ENCODE data around the gene RIMBP2. TPM values are rescaled to one million over a fixed set of nuclear protein-coding genes. Genes with fewer than 3 reads are reported as not detected.

Gene RIMBP2
- total RNA-seq, 2 donors from 2014 or later = 5.6 to 6.0 TPM

DNA sequence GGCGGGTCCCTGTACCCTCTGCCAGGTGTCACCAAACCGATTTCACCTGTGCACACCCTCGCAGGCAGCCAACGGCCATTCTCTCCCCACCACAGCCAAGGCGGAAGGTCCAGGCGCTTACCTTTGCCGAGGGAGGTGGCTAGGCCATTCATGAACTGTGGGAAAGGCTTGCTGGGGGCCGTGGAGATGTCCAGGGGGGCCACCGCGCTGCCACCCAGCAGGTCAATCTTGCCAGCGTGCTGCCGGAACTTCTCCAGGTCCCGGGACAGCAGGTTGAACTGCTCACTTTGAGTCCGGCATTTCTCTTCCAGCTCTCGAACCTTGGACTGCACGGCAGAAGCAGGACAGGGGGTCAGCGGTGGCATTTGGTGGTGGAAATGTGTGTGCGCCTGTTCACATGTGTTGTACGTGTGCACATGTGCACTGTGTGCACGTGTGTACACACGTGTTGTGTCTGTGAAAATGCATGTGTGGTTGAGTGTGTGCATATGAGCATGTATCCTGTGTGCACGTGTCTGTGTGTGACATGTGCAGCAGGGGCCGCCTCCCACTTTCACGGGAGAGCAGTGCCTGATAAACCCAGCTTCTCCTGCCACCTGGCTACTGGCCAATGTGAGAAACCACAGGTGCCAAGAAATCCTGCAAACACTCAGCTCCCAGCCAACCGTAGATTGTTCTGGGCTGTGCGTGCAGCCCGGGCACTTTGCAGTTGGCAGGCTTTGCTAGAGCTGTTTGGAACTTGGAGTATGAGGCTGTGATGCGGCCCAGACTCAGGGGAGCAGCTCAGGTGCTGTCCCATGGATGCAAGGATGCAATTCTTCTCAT, 259.5 kb downstream of the RIMBP2 start:
- intact Hi-C loops (cut with DNase I, micrococcal nuclease) = no loop called here
- no peak for ATAC-seq
- DNase-seq = no peak

DNA sequence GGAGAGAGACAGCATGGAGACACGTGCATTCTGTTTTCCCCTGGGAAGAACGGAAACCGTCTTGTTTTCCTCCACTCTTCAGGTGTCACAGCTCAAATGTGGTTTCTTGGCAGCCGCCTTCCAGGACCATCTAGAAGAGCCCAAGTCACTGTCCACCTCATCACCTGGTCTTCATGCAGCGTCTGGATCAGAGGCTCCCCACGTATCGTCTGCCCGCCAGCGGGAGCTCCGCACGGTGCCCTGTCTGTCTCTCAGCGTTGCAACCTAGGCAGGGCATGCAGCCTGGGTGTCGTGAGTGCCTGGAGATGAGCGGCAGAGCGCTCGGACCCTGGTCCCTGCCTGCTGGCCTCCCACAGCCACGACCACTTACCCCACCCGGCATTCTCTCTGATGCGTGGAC, 260.9 kb downstream of the RIMBP2 start:
- DNase-seq (no peak), ATAC-seq (no peak)
- intact Hi-C loops (cut with DNase I, micrococcal nuclease) = no loop called here

DNA sequence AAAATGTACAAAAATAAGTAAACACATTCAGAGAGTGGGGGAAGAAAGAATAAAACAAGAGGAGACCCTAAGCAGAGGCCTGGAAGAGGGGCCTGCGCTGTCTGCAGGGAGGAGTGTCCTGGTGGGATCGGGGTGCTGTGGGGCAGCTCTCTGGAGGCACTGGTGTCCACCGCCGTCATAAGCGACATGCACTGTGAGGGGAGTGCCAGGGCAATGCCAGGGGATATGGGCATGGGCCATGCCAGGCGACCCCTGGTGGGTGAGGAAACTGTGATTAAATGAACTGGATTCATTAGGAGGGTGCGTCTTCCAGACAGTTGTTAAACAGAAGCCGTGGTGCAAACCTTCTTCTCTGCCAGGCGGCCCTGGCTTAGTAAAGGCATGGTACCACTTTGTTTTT, 261.8 kb downstream of the RIMBP2 start:
- ATAC-seq (no peak), DNase-seq (no peak)

DNA sequence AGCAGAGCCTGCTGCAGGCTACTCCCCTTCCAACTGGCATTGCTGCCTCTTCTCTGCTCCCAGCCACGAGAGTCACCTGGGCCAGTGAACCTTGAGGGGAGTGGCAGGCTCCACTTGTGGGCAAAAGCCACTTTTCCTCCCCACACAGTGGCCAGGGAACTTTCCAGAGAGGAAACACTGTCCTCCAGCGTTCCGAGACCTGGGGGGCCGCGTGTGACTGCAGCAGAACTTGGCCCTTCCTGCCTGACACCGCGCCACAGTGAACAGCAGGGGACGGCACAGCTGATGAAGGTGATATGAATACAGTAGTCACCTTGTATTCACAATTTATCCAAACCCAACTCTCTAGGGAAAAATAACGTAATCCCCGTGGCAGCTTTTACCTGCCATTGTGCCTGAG, 263.6 kb downstream of the RIMBP2 start:
- ATAC-seq (no peak), DNase-seq (no peak)
- intact Hi-C loops (cut with DNase I, micrococcal nuclease) = no loop called here

More for the DNA sequence above, 261.8 kb downstream of the RIMBP2 start:
- intact Hi-C loops (cut with DNase I, micrococcal nuclease) = no loop called here

DNA sequence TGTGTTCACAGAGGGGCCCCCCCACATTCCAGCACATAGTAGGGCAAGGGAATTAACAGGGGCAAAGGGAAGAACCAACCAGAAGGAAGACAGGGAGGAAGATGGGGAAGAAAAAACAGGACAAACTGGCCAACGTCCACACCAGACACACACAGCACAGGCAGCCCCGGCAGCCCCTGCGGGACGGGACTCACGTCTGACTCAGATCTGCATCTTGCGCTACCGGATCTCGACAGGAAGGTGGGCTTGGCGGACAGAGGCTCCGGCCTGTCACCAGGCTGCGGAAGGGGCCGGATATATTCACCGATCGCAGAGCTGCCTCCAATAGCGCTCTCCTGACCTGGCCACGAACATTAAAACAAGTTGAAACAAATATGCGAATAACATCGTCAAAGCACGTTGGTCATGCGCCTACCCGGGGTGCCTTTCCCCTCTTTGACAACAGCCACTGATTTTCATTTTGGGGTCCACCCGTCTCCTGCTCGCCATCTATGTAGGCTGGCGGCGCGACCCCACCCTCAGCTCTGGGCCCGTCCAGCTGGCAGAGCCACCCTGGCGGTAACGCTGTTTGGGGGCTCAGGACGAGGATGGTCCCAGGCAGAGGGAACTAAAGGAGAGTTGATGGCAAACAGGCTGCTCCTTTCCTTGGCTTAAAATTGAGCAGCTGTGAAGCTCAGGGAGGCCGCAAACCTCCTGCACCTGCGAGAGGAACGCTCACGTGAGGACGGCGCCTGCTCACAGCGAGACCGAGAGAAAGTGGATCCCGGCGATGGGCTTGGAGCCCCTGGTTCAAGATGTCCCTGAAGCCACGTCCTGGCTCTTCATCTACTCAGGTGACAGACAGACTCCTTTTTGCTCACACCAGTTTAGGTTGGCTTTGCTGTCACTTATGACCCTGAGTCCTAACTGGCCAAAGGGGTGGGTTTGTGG, 264.8 kb downstream of the RIMBP2 start:
- intact Hi-C loops (cut with DNase I, micrococcal nuclease) = no loop called here
- no peak for DNase-seq
- no peak for ATAC-seq

DNA sequence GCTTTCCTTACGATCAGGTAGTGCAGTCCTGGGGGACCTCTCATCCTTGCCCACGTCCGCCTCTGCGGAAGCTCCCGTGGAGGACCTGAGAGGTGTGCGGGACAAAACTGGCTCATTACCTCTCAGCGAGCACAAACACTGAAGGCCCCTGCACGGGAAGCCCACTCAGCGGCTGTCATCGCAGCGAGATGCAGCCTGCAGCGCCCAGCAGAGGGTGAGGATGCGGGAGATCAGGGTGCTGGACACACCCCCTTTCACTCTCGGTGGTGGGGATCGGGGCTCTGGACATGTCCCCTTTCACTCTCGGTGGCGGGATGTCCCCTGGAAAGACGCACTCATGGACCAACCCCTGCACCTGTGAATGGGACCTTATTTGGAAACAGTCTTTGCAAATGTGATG, 266.8 kb downstream of the RIMBP2 start:
- ATAC-seq (no peak), DNase-seq (no peak)
- intact Hi-C loops (cut with DNase I, micrococcal nuclease) = no loop called here

DNA sequence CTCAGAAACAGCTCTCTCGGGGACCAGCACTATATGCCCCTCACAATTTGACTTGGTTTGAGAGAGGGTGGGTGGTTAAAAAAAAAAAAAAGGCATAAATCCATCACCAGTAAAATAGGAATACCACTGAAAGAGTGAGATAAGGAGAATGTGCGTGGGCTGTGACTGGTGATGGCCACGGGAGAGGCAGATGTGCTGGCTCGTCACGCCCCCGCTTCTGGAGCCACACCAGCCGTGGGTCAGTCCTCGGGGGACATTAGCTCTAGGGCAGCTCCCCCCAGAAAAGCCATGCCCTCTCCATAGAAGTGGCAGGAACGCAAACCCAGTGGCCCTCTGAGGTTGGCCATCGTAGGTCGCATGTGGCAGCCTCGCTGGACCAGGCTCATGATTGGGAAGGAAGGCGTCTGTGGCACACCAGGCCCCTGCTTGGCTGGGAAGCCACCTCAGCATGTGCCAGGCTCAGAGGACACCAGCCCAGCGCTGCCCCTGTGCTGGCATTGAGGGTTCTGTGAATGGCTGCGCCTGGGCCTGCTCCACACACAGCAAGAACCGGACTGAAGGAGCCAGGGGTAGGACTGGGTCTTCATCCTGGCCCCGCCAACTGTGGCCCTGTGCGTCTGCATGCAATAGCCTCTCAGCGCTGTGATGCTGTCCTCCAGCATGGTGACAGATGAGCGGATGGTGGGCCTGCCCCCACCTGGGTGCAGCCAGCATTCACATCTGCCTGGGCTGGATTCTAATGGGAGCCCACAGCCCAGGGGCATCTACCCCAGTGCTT, 267.9 kb downstream of the RIMBP2 start:
- intact Hi-C loops (cut with DNase I, micrococcal nuclease) = no loop called here
- DNase-seq (no peak), ATAC-seq (no peak)

DNA sequence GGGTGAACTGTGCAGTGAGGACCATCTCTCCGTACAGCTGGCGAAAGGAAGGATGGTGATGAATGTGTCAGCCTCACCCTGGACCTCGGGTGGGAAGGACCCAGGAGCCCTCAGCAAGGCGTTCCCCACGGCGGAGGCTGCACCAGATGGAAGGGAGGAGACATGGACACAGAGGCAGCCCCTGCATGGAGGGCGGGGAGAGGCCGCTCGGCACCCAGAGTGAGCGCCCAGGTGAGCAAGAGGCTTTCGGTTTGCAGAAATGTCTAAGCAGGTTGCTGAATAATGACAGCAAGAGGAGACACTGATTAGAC, 268.5 kb downstream of the RIMBP2 start:
- no peak for DNase-seq
- no peak for ATAC-seq
- intact Hi-C loops (cut with DNase I, micrococcal nuclease) = no loop called here

DNA sequence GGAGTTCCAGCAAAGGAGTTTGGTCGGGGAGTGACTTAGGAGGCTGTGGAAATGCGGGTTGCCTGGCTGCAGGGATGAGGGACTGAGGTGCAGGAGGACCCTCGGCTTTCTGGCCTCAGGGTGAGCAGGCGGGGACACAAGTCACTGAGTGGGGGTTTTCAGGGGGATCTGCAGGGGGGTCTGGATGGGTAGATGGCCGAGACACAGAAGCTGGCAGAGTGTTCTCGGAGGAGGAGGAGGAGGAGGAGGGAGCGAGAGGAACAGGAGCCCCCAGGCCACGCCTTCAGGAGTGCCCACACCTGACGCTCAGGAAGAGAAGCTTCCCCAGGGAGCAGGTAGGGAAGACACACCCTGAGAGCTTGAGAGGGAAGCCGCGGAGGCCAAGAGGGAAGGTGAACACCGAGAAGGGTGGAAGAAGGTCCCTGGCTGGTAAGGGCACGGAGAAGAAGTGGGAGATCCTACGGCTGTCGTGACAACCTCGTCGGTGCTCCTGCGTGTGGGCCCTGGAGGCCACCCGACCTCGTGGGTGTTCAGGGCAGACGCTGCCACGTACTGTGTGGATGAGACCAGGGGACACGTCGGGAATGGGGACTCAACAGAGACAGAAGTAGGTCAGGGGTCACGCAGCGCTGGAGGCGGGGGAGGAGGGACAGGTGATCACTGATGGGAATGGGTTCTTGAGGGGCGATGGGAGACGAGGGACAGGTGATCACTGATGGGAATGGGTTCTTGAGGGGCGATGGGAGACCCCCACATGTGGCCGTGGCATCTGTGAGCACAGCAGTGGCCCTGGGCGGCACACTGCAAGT, 269.0 kb downstream of the RIMBP2 start:
- intact Hi-C loops (cut with DNase I, micrococcal nuclease) = no loop called here
- no peak for DNase-seq
- ATAC-seq = no peak

DNA sequence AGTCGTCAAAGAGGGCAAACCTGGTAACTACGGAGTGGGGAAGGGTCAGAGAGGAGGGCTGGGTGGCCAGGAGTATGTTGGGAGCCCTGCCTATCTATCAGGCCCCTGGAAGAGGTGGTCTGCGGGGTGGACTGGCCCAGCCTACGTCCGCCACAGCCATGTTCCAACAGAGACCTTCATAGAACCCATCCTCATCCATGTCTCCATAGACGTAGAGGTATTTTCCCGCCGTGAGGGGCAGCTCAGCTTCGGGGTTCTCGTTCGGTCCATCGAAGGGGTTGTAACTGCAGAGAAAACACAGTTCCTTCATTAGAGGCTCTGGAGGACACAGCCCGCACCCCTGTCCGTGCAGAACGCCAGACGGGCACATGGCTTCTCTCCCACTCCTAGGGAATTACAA, 271.1 kb downstream of the RIMBP2 start:
- ATAC-seq (no peak), DNase-seq (no peak)
- intact Hi-C loops (cut with DNase I, micrococcal nuclease) = no loop called here

DNA sequence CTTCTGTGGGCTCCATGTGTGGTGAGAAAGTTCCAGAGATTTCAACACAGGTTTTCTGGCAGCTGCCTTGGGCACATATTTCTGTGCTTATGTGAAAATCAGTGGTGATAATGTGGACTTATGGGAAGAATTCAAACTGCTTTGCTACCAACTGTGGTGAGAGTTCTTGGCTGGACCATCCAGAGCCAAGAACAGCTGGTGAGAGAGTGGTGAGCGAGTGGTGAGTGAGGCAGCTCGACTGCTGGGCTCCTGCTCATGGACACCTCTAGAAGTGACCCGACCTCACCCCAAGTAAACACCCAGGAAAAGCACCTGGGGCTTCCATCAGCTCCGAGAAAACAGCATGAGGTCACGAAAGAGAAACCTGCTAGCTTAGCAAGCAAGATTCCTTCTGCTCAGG, 272.0 kb downstream of the RIMBP2 start:
- intact Hi-C loops (cut with DNase I, micrococcal nuclease) = no loop called here
- DNase-seq (no peak), ATAC-seq (no peak)

DNA sequence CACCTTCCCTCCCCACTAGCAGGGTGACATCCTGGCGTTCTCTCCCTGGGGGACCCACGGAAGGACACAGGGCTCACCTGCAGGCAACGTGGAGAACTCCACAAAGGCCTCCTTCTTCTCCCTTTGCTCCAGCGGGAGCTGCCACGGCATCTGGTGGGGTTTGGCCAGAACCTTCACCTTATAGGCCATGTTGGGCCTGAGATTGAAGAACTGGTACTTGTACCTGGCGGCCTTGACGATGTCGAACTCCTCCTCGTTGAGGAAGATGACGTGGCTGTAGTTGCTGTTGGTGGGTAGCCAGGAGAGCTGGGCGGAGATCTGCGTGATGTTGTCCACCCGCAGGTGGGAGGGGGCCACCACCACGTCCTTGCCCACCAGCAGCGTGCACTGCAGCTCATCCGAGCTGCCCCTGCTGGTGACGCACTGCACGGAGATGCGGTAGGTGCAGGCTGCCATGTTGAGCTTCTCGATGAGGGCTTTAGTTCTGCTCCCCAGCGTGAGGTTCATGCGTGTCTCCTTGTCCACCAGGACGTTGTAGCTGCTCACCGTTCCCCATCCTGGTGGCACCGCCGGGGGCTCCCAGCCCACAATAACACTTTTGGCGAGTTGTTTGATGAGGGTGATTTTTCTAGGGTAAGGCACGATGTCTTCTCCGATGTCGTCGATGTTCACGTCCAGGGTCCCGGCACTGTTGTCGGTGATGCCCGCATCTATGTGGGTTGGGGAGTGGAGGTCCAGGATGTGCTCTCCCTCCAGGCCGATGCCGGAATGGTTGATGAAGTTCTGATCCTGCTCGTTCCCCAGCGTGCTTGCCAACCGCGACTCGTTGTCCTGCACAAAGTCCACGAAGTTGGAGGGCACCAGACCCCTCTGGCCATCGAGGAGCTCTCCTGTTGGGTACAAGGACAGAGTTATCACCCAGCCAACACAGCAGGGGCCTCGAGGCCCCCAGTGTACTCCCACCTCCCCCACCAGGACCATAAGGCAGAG, 274.0 kb downstream of the RIMBP2 start:
- no peak for ATAC-seq
- intact Hi-C loops (cut with DNase I, micrococcal nuclease) = no loop called here
- no peak for DNase-seq

DNA sequence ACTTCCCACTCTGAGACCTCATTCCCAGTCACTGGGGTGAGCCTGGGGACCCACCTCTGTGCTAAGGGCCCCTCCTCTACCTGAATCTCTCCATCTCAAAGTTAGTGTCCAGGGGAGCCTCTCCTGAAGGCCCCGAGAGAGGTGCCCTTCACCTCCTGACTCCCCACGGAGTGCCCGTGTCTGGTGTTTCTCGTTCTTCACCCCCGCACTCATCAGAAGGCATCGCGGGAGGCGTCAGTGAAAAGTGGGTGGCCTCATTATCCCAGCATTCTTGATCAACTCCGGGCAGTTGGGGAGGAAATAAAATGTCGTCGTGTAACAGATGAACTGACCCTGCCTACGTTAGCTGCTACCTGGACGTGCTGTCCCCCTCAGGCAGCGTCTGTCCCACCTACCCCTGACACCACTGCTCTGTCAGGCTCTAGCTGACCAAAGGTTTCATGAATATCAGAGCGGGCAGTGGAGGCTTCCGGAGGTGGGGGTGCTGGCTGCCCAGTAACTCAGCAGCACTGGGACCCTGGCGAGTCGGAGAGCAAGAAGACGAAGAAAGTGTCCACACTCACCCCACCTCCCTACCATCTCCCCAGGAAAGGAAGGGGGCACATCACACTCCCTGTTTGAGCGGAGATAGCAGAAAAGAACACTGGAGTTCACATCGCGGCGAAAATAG, 275.6 kb downstream of the RIMBP2 start:
- no peak for DNase-seq
- no peak for ATAC-seq
- intact Hi-C loops (cut with DNase I, micrococcal nuclease) = no loop called here

DNA sequence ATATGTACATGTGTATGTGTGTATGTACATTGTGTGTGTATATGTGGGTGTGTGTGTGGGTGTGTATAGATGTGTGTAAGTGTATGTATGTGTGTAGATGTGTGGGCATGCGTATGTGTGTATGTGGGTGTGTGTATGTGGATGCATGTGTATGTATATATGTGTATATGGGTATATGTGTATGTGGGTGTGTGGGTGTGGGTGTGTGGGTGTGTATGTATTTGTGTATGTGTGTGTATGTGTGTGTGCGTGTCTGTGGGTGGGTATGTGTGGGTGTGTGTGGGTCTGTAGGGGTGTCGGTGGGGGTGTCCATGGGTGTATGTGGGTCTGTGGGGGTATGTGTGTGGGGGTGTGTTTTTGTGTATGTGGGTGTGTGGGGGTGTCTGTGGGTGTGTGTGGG, 276.8 kb downstream of the RIMBP2 start:
- ATAC-seq = no peak
- DNase-seq = peak in 1 of 2 donors; percentile 16
- intact Hi-C loops (cut with DNase I, micrococcal nuclease) = no loop called here

DNA sequence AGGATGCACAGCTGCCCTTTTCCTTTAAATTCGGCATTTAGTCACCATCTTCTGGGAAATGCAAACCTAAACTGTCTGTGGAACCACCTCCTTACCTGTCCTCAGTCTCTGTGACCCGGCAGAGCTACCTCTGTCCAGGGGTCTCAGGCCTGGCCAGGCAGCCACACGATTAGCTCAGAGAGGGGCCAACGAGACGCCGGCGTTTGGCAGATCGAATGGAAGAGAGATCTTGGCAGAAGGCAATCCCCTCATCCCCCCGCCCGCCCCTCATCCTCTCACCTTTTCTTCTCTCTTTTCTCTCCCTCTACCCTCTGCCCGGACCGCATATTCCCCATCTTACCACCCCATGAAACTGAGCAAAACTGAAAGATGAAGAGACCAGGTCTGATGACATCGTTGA, 277.4 kb downstream of the RIMBP2 start:
- peak in 1 of 2 donors; percentile 3 for DNase-seq
- no peak for ATAC-seq

DNA sequence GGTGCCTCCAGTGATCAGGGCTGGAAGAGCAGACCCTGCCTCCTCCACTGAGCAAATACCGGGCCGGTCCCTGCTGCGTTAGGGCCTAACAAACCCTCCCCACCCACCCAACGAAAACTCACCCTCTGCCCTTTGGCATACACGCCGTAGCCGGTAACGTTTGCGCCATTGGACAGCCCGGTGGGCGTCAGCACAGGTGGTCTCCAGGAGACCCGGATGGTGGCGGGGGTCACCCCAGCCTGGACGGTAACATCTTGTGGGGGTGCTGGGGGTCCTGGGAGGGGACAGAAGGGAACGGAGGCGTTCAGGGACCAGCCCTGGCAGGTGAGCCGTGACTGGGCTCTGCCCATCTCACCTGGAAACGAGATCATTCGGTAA, 277.9 kb downstream of the RIMBP2 start:
- intact Hi-C loops (cut with DNase I, micrococcal nuclease) = no loop called here
- no peak for ATAC-seq
- DNase-seq = peak in 1 of 2 donors; percentile 5

More for the DNA sequence above, 277.4 kb downstream of the RIMBP2 start:
- intact Hi-C loops (cut with DNase I, micrococcal nuclease) = no loop called here
